H1 (cell line): ENCODE measurements around the gene WNK2. TPM values are rescaled to one million over a fixed set of nuclear protein-coding genes. Genes with fewer than 3 reads are reported as not detected.

Experiments
- BRCA1 ChIP-seq: IDR thresholded peaks from 2 replicates; pipeline ENCODE4 v1.6.1; 2012; ENCODE audit warnings: low read depth, low read length, improper control_type of control experiment
- CEBPB ChIP-seq: IDR thresholded peaks from 2 replicates; pipeline ENCODE4 v1.6.1; 2012; ENCODE audit warnings: low read depth, low read length
- CHD1 ChIP-seq: IDR thresholded peaks from 2 replicates; pipeline ENCODE4 v1.6.1; 2012; ENCODE audit warnings: low read depth, low read length, improper control_type of control experiment
- CHD7 ChIP-seq: fragments of 300-600 bp; sonication (generic); IDR thresholded peaks from 2 replicates; pipeline ENCODE4 v1.7.1; 2012; ENCODE audit warnings: low read length, moderate library complexity, mild to moderate bottlenecking, inconsistent platforms; ENCODE audit not compliant: insufficient replicate concordance
- GABPA ChIP-seq: IDR thresholded peaks from 2 replicates; pipeline ENCODE4 v1.6.1; 2011; ENCODE audit warnings: mild to moderate bottlenecking, low read length, moderate library complexity, borderline replicate concordance; ENCODE audit not compliant: insufficient read depth
- MAX ChIP-seq: IDR thresholded peaks from 2 replicates; pipeline ENCODE4 v1.6.1; 2012; ENCODE audit warnings: inconsistent platforms
- NRF1 ChIP-seq: IDR thresholded peaks from 2 replicates; pipeline ENCODE4 v1.6.1; 2011; ENCODE audit warnings: mild to moderate bottlenecking, low read depth, low read length, improper control_type of control experiment
- RAD21 ChIP-seq, 2 experiments: IDR thresholded peaks in 1 of 2; conservative IDR thresholded peaks in 1 of 2; 2 replicates each; pipeline ENCODE4 v1.6.1; 2011; ENCODE audit warnings: low read depth in 2 of 2, low read length in 2 of 2, improper control_type of control experiment in 1 of 2, inconsistent platforms in 1 of 2, mild to moderate bottlenecking in 1 of 2, moderate library complexity in 1 of 2
- RFX5 ChIP-seq: IDR thresholded peaks from 2 replicates; pipeline ENCODE4 v1.6.1; 2011; ENCODE audit warnings: low read depth, low read length, improper control_type of control experiment, borderline replicate concordance
- TAF1 ChIP-seq: IDR thresholded peaks from 2 replicates; pipeline ENCODE4 v1.6.1; 2011; ENCODE audit warnings: mild to moderate bottlenecking, low read depth, low read length
- TEAD4 ChIP-seq: IDR thresholded peaks from 2 replicates; pipeline ENCODE4 v1.6.1; 2012; ENCODE audit warnings: low read depth, low read length, inconsistent platforms, mixed read lengths
- polyA plus RNA-seq, 7 experiments: library from polyadenylated mRNA; depleted of rRNA in 3 of 7; stranded (reverse) in 5 of 7; unstranded in 2 of 7; fragments of >200 nt in 5 of 7; fragments of 200-250 nt in 2 of 7; gene quantifications; 1 replicate in 5 of 7; 2 replicates in 1 of 7; 4 replicates in 1 of 7; pipeline versions ENCODE4 v1.2.1 to v1.2.3, GENCODE V29; 2011 to 2013; ENCODE audit warnings: missing spikeins in 2 of 7, mixed read lengths in 2 of 7
- total RNA-seq: library from RNA; stranded (reverse); fragmentation: NEBNext Ultra II Directional; extraction: Animal tissue kit (Norgen Biotek cat#: 25700); gene quantifications from 2 replicates; pipeline ENCODE4 v1.2.1, GENCODE V29; 2021

WNK2 gene
- total and polyA plus RNA-seq, 2 of the 8 experiments (the other 6 are each of a cell fraction or from before 2014, with no cell fraction given): 12.0 to 87.2 TPM

GRCh38 chr9:93136011-93136440, 47.9 kb upstream of the WNK2 start (continued):
- TF ChIP-seq CHD7: no peak
- TF ChIP-seq TEAD4: no peak
- no peak for TF ChIP-seq RAD21 (IDR thresholded peaks at IDR 0.05 in 1 of 2, conservative IDR thresholded peaks at IDR 0.05 in 1 of 2; ENCODE audit: low read depth in 2 of 2, low read length in 2 of 2)
- TF ChIP-seq RFX5: no peak
- TF ChIP-seq CHD1: no peak
- TF ChIP-seq MAX: no peak
- TF ChIP-seq GABPA: no peak
- TF ChIP-seq CEBPB: no peak
- TF ChIP-seq BRCA1: no peak
- no peak for TF ChIP-seq TAF1
- TF ChIP-seq NRF1: no peak
